HG03457 (cell line): ENCODE results near the gene TAF8.

Experiments
- ATAC-seq: cut with Tn5 transposase; IDR thresholded peaks from one replicate; pipeline ENCODE4 v1.9.1; 2021; ENCODE audit warnings: moderate number of reproducible peaks; ENCODE audit not compliant: unreplicated experiment

Gene TAF8

DNA sequence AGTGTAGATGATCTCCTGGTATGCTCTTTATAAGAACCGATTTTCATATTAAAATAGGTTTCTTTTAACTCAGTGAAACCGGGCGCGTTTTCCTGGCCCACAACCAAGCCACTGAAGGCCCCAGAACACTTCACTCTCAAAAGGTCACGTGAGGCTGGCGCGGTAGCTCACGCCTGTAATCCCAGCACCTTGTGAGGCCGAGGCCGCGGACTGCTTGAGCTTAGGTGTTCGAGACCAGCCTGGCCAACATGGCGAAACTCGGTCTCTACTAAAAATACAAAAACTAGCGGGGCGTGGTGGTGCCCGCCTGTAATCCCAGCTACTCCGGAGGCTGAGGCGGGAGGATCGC is 402 bp upstream of the TAF8 start:
- no peak for ATAC-seq

DNA sequence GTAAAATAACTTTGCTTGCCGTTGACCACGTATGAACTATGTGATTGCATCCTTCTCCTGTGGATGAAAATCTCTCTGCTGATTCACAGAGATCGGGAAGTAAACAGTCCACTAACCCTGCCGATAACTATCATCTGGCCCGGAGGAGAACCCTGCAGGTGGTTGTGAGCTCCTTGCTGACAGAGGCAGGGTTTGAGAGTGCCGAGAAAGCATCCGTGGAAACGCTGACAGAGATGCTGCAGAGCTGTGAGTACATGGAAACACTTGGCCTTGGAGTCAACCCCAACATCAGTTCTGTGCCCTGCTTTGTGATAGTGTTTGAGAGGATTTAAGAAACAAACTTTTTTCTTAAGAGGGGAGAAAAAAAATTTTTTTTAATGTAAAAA is 937 bp downstream of the TAF8 start:
- ATAC-seq: no peak

DNA sequence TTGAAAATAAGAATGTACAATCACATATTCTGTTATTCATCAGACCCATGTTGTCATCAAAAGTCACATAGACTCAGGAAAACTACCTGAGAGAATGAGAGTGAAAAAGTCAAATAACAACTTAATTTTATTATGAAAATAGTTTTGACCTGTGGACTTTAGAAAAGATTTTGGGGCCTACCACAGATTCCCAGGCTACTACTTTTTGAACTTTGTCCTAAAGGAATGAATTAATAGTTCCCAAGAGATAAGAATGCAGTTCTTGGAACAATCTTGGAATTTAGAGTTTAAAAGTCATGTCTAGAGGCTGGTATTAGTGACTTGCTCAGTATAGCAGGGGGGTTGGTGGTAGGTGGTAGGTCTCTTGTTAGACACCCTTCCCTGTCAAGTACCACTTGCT is 3.3 kb downstream of the TAF8 start:
- ATAC-seq: no peak

DNA sequence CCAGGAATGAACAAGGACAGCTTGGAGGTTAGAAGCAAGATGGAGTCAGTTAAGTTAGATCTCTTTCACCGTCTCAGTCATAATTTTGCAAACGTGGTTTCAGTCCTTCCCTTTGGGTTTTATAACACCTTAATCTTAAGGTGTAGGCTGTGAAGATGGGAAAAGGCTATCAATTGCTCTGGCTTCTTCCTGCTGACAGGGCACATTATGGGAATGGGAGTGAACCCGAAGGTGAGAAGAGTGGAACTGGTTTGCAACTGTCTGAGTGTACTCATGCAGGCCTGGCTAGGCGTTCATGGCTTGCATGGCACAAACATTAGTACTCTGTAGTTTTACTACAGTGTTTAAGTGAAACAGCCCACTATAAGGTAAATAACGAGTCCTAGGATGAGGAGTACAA is 9.4 kb downstream of the TAF8 start:
- ATAC-seq: no peak

DNA sequence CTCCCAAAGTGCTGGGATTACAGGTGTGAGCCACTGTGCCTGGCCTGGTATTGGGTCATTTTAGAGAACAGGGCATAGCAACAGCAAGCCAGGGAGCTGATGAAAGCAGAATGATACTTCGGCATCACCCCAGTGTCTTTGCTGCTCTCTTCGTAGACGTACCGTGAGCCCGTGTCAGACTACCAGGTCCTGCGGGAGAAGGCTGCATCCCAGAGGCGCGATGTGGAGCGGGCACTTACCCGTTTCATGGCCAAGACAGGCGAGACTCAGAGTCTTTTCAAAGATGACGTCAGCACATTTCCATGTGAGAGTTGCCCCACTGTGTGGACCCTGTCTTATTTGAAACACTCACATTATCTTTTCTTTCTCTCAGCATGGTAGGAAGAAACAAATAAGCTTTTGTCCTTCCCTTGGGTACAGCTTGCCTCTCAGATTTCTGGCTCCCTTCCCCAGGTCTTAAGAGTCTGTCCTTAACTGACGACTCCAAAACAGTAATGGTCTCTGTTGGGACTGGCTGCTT is 15.9 kb downstream of the TAF8 start:
- ATAC-seq: no peak

DNA sequence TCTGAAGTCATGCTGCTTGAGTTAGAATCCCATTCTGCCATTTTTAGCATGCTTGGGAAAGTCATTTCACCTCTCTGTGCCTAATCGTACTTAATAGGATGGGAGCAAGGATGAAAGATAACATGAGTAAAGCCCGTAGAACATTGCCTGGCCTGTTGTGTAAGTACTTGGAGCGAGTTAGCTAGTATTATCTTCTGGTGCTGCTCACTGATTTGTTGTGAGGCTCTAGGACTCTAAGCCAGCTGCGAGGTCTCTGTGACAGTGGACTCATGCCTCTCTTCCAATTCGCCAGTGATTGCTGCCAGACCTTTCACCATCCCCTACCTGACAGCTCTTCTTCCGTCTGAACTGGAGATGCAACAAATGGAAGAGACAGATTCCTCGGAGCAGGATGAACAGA is 17.8 kb downstream of the TAF8 start:
- no peak for ATAC-seq

DNA sequence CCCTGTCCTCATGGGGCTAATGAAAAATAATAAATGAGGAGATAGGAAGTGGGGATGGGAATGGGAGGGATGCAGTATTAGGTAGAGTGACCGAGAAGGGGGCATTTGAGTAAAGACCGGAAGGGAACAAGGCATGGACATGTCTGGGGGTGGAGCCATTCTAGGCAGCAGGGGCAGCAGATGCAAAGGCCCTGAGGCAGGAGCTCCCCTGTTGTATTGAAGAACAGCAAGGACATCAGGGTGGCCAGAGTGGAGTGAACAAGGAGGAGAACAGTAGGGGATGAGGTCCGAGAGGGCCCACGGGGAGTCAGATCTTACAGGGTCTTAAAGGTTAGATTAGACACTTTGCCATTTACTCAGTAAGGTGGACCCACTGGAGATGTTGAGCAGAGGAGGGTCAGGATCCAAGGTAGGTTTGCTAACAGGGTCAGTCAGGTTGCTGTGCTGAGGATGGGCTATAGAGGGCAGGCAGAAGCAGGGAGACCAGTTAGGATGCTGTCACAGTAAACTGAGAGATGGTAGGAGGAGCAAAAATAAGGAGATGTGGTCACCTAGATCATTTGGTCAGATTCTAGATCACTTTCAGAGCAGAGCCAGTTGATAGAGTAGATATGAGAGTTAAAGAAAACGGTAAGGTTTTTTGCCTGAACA is 18.7 kb downstream of the TAF8 start:
- ATAC-seq: no peak

DNA sequence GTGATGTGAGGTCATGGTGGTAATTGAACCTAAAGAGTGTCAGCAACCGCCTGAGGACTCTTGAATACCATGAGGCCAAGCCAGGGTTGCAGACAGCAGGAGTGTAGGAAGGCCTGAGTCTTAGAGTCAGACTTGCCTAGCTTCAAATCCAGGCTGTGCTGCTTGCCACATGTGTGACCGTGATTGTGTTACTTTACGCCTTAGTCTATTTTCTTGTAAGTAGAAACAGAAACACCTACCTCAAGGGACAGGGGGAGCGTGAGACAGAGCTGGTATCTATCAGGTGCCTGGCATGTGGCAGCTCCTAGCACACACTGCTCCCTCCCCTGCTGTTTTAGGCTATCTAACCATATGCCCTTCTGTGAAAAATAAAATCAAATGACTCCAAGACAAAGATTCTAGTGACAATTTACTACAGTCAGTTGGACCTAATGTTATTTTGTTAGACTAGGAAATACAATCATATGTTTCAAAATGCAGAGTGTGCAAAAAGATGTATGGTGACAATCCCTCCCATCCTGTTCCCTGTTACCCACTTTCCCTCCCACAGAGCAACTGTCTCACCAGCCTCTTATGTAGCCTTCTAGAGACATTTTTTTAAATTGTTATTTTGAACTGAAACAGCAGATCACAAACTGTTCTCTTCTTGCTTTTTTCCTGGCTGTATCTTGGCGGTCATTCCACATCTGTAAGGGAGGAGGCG is 21.7 kb downstream of the TAF8 start:
- no peak for ATAC-seq

DNA sequence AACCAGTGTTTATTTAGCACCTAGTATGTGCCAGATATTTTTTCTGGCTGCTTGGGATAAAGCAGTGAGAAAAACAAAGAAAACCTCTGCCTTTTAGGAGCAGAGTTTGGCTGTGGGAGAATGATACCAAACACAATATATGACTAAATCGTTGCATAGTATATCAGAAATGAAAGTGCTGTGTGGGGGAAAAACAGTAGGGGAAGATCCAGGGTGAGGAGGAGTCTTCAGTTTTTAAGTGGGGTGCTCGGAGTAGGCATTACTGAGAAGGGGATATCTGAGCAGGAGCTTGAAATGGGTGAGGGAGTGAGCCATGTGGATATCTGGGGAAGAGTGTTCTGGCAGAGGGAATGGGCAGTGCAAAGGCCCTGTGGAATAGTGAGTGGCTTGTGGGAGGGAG is 23.0 kb downstream of the TAF8 start:
- no peak for ATAC-seq

DNA sequence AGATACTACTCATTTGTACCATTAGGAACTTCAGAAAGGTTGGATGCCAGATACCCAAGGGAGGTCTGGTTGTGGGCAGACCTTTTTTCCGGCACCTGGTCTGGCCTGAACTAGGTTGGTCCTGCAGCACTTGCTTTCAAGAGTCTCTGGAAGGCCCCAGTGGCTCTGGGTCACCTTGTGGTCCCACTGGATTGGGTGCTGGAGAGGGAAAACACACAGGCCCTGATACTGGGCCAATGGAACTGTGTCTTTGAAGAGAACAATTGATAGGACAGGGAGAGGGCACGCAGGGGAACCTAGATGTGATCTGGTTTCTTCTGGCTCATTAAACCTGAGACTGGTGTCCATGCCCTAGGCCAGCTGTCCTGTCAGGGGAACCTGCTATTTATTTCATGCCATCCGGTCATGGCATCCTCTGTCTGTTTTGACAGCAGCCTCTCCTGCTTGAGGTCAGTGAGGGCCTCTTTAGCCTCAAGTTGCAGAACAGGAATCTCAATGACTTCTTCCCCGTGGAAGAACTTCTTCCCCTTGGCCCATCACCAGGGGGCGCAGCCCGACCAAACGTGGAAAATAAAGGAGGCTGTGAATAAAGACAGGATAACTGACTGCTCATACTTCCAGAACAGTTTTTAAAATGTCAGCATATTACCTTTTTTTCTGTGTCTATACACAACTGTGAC is 25.0 kb downstream of the TAF8 start:
- ATAC-seq: no peak

DNA sequence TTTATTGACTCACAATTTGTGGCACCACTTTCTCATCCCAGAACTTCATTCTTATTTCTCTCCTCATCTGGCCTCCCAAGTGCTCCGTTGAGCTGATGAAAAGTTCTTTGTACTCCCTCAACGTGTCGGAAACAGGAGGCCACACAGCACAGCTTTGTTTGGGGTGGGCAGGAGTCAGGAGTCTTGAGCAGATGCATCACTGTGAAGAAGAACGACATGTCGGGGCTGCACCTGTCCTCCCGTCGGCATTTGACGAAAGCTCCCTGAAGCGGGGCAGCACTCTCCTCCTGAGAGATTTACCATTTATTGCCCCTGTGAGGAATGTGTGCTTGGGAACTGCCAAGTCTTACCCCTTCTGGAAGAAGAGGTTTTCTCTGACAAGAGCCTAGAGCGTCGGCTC is 28.1 kb downstream of the TAF8 start:
- ATAC-seq: no peak

DNA sequence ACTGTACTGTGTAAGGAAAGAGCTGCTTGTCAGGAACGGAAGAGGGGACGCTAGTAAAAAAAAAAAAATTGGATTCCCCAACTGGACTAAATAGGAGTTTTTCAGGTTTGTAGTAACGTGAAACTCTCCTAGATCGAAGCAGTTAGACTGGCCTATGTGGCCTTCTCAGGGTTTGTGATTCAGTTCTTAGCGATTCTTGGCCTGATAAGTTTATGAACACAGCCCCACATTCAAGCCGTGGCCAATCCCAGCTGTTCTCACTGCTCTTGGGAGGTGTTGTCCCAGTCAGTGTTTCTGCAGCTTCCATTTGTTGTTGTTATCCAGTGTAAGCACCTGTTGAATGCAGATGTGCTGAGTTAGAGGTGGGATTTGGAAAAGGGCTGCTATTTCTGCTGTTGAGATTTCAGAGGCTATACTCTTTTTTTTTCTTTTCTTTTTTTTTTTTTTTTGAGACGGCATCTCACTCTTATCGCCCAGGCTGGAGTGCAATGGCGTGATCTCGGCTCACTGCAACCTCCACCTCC is 29.7 kb downstream of the TAF8 start:
- no peak for ATAC-seq

DNA sequence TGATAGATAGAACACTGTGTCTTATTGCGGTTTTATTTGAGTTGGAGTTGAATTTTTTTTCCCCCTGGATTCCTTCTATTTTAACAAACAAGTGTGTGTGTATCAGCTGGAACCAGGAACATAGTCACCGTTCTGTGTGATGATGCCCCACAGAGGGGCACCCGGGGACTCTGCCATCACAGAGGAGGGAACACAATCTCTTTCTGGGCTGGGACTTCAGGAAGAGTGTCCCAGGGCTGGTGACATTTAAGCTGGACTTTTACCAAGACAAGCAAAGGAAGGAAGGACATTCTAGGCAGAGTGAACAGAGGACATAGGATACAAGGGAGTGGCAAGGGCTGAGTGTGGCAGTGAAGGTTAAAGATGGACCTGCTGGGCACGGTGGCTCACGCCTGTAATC is 33.2 kb downstream of the TAF8 start:
- no peak for ATAC-seq

DNA sequence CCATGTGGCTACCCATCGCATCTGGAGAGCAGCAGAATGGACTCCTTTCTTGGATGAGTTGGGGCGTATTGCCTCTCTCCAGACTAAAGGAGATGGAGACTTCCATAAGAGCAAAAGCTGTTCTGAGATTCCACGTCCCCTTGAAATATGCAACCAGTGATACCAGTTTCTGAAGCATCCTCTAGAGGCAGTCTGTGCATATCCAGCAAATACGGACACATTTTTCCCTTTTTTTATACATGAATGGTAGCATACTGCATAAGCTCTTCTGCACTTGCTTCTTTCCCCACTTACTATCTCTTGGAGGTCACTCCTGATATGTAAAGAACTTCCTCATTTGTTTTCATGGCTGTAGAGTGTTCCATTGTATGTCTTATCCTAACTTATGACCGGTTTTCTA is 34.6 kb downstream of the TAF8 start:
- ATAC-seq: no peak

DNA sequence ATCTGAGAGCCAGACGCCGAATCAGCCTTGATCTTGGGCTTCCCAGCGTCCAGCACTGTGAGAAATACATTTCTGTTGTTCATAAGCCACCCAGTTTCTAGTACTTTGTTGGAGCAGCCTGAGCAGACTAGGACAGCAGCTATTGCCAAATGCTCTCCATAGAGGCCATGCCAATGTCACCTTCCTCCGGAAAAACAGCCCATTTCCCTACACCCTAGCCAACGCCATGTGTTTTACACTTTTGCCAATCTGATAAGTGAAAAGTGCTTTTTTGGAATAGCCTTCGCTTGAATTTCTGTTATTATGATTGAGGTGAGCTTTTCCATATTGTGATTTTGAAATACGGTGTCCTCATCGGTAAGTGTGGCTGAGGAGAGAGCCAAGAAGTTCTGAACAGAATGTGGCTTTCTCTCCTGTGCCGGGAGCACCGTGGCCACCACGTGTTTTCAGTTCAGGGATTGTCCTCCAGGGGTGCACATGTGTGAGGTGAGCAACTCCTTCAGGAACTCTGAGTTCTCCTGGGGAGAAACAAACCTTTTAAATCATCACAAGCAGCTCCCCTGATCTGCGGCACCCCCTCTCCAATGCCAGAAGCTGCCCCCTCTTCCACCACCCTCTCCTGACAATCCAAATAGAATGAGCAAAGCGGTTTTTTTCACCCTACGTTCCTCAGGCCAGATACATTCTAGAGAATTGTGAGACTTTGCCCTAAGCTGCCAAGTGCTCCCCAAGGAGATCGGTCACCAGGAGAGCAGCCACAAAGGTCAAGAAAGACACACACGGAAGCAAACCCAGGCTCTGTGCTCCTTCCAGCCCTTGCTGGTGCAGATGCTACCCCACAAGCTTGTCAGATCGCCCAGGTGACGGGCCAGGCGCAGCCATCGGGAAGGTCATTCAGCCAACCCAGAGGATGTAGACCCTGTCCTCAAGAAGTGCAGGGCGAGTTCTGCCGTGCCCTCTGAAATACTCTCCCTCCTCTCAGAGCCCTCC is 36.0 kb downstream of the TAF8 start:
- ATAC-seq: no peak

DNA sequence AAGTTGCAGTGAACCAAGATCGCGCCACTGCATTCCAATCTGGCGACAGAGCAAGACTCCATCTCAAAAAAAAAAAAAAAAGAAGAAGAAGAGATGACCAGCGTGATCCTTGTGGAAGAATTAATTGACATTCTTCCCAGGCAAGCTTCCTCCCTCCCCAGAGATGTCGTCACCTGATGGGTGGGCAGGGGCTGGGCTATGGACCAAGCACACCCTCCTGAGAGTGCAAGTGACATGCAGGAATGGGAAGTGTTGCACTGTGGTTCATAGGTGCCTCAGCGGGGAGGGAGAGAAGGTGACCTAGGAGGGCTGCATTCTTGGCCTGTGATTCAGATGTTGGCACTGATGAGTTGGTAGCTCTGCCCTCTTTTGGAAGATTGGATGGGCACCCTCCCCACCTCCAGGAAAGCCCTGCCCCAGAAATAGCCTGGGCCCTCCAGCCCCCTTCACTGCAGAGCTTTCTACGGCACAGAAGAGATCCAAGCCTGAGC is 37.8 kb downstream of the TAF8 start:
- ATAC-seq: no peak

DNA sequence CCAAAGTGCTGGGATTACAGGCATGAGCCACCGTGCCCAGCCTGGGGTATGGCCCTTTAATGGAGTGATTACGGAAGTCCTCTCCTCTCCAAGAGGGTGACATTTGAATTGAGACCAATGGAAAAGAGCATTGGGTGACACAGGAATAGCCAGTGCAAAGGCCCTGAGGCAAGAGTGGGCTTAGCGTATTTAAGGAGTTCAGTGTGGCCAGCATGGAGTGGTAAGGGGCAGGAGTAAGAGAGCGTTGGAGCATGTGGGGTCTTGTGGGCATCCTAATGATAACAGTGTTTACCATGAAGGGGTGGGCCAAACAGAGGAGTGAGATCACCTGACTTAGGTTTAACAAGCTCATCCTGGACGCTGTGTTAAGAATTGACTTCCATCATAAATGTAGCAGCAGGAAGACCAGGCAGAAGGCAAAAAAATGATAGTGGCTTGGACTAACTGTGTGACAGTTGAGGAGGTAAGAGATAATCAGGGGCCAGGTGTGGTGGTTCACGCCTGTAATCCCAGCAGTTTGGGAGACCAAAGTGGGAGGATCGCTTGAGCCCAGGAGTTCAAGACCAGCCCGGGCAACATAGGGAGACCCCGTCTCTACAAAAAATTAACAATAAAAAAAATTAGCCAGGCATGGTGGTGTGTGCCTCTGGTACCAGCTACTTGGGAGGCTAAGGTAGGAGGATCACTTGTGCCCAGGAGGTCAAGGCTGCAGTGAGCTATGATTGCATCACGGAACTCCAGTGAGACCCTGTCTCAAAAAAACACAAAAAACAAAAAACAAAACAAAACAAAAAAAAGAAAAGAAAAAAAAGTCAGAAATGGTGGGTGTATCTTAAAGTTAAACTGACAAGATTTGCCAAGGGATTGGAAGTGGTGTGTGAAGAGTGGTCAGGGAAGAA is 40.7 kb downstream of the TAF8 start:
- ATAC-seq: no peak

DNA sequence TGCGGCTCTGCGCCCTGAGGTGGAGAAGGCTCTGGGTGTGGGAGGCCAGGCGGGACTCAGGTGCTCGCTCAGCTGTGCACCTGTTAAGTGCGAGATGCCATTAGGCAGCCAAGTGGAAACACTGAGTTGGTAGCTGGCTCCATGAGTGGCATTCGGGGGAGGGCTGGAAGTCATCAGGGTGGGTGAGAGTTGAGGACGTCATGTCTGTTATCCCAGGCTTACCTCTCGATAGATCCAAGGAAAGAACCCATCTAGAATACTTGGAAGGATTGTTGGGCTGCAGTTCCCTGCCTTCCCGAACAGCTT is 41.3 kb downstream of the TAF8 start:
- ATAC-seq: no peak

DNA sequence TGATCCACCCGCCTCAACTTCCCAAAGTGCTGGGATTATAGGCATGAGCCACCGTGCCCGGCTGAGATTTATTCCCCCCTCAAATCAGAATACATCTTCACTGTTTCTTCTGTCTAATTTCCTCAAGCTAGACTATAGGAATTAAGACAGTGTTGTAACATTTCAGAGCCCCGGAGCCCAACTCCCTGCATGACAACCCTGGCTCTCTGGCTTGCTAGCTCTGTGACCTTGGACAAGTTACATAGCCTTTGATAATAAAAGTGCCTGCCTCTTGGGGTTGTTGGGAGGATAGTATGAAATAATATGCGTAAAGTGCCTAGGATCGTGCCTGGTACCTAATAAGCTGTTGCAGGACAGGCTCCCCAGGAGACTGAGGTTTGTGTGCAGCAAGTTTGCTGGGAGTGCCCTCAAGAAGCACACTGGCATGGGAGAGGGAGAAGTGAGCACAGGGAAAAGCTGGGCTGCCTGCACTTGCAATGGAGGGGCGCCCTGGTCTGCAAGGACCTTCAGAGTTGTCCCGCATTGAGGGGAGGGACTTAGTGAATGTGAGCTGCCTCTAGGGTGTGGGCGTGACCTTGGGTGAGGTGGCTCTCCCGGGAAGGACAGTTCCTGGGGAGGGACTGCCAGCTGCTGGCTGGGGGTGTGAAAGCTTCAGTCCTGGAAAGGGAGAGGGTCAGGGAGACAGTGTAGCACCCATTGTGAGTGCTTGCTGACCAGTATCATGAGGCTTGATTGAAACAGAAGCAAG is 43.4 kb downstream of the TAF8 start:
- ATAC-seq: no peak
